A549 (cell line): ENCODE results near the gene PRSS1. TPM values are rescaled to one million over a fixed set of nuclear protein-coding genes. Genes with fewer than 3 reads are reported as not detected.

Source experiments
- polyA plus RNA-seq, 4 experiments: library from polyadenylated mRNA; depleted of rRNA in 3 of 4; stranded (reverse); fragments of >200 nt; fragmentation: RNase III in 1 of 4; extraction: RNeasy Plus Mini Kit Qiagen cat#74134 plus additional on column Dnase treatment in 1 of 4; gene quantifications; 2 replicates in 3 of 4; 3 replicates in 1 of 4; pipeline ENCODE4 v1.2.3, GENCODE V29; 2011 to 2017
- small RNA-seq, 6 experiments: library from RNA; depleted of rRNA; stranded (forward); fragments of <200 nt; gene quantifications; one replicate each; pipeline ENCODE3, GENCODE V24; 2012

Gene PRSS1
- polyA plus RNA-seq, 2 of the 4 experiments (the other 2 are of a cell fraction): not detected

Small RNA genes lying within 50 kb of the gene (small RNA-seq; reads per million reads assigned to genes)
- gene TRBD1: 0 reads per million in 6 experiments
- gene TRBJ1-1: 0 reads per million in 6 experiments
- gene TRBJ1-2: 0 reads per million in 6 experiments
- gene TRBJ1-3: 0 reads per million in 6 experiments
- 0 reads per million in 6 experiments for gene TRBJ1-4
- gene TRBJ1-5: 0 reads per million in 6 experiments
- 0 reads per million in 6 experiments for gene TRBJ1-6
- gene TRBJ2-1: 0 reads per million in 6 experiments
- 0 to 0.43 (median 0) reads per million in 6 experiments for gene TRBJ2-2
- 0 reads per million in 6 experiments for gene TRBJ2-2P
- 0 reads per million in 6 experiments for gene TRBJ2-3
- gene TRBJ2-4: 0 reads per million in 6 experiments
- gene TRBJ2-5: 0 reads per million in 6 experiments
- gene TRBJ2-6: 0 reads per million in 6 experiments
- 0 reads per million in 6 experiments for gene TRBJ2-7

Other genes starting within 250 kb of the PRSS1 start
- gene PRSS2, start 21.5 kb downstream of the PRSS1 start, polyA plus RNA-seq (2011; rRNA removed): not detected in 2 replicates
- gene PRSS2, start 21.5 kb downstream of the PRSS1 start, polyA plus RNA-seq (2017; fragmentation: RNase III; extraction: RNeasy Plus Mini Kit Qiagen cat#74134 plus additional on column Dnase treatment): not detected in 3 replicates
- 0.26 and 0.32 TPM in 2 replicates for gene EPHB6, start 105.6 kb downstream of the PRSS1 start, polyA plus RNA-seq (2011; rRNA removed)
- gene EPHB6, start 105.6 kb downstream of the PRSS1 start, polyA plus RNA-seq (2017; fragmentation: RNase III; extraction: RNeasy Plus Mini Kit Qiagen cat#74134 plus additional on column Dnase treatment): 0.14 to 0.37 TPM (median 0.22 TPM) in 3 replicates
- 0.04 TPM in 1 of 2 replicates, not detected in the other for gene TRPV6, start 136.3 kb downstream of the PRSS1 start, polyA plus RNA-seq (2011; rRNA removed)
- gene TRPV6, start 136.3 kb downstream of the PRSS1 start, polyA plus RNA-seq (2017; fragmentation: RNase III; extraction: RNeasy Plus Mini Kit Qiagen cat#74134 plus additional on column Dnase treatment): not detected in 3 replicates
- not detected in 2 replicates for gene TRPV5, start 184.3 kb downstream of the PRSS1 start, polyA plus RNA-seq (2011; rRNA removed)
- not detected in 3 replicates for gene TRPV5, start 184.3 kb downstream of the PRSS1 start, polyA plus RNA-seq (2017; fragmentation: RNase III; extraction: RNeasy Plus Mini Kit Qiagen cat#74134 plus additional on column Dnase treatment)
- not detected in 2 replicates for gene LLCFC1, start 190.0 kb downstream of the PRSS1 start, polyA plus RNA-seq (2011; rRNA removed)
- gene LLCFC1, start 190.0 kb downstream of the PRSS1 start, polyA plus RNA-seq (2017; fragmentation: RNase III; extraction: RNeasy Plus Mini Kit Qiagen cat#74134 plus additional on column Dnase treatment): not detected in 3 replicates
- 0.14 and 0.33 TPM in 2 replicates for gene KEL, start 212.9 kb downstream of the PRSS1 start, polyA plus RNA-seq (2011; rRNA removed)
- gene KEL, start 212.9 kb downstream of the PRSS1 start, polyA plus RNA-seq (2017; fragmentation: RNase III; extraction: RNeasy Plus Mini Kit Qiagen cat#74134 plus additional on column Dnase treatment): not detected in 3 replicates